ENCODE measurements around the gene PPIB.
"Not testable (repeated sequence)": the region's sequence is repeated elsewhere in the genome, so short reads cannot be mapped to it uniquely, and the experiment has no call there.

PPIB gene

GRCh38 chr15:64110108-64110701, 52.6 kb downstream of the PPIB start:
- not testable (repeated sequence) for DNase-seq (ENCODE audit: low read depth in 2 of 2)

DNA sequence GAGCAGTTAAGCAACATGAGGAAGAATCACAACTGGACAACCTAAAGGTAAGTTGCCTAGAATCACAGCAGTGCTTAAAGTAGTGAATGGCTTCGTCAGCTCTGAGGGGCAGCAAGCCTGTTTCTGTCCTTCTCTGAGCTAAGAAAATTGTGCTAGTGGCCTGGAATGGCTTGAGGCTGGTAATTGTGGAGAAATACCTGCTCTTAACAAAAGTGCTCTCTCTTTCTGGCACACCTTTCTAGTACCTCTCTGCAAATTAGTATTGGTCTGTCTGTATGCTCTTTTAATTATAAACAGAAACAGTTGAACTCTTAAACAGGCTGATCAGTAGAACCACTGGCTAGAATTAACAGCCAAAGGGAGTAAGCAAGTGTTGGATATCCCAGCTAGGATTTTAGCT, 55.5 kb downstream of the PPIB start:
- no peak for DNase-seq (ENCODE audit: low read depth in 2 of 2)
